Liver (tissue), 3 donors: ENCODE measurements around the gene LYVE1.

Experiments
- EGR1 ChIP-seq, 2 donors: IDR thresholded peaks; 2 replicates each; pipeline ENCODE4 v1.6.1; 2016 to 2018; ENCODE audit warnings: antibody characterized with exemption in 2 of 2, low read depth in 2 of 2
- FOXA2 ChIP-seq: IDR thresholded peaks from 2 replicates; pipeline ENCODE4 v1.6.1; 2016; ENCODE audit warnings: antibody characterized with exemption
- GABPA ChIP-seq, 2 donors: IDR thresholded peaks in 1 of 2; conservative IDR thresholded peaks in 1 of 2; 2 replicates each; pipeline ENCODE4 v1.6.1; 2016; ENCODE audit warnings: antibody characterized with exemption in 2 of 2, mild to moderate bottlenecking in 1 of 2, moderate library complexity in 1 of 2
- HNF4A ChIP-seq, 2 donors: conservative IDR thresholded peaks; 2 replicates each; pipeline ENCODE4 v1.6.1; 2016; ENCODE audit warnings: antibody characterized with exemption in 2 of 2, mild to moderate bottlenecking in 2 of 2
- HNF4G ChIP-seq: IDR thresholded peaks from 2 replicates; pipeline ENCODE4 v1.6.1; 2016; ENCODE audit warnings: antibody characterized with exemption
- RAD21 ChIP-seq, 2 donors: IDR thresholded peaks; 2 replicates each; pipeline ENCODE4 v1.6.1; 2016; ENCODE audit warnings: antibody characterized with exemption in 2 of 2, mild to moderate bottlenecking in 2 of 2
- RXRA ChIP-seq, 2 donors: IDR thresholded peaks; 2 replicates each; pipeline ENCODE4 v1.6.1; 2017 to 2018; ENCODE audit warnings: antibody characterized with exemption in 2 of 2, mild to moderate bottlenecking in 1 of 2
- SP1 ChIP-seq: IDR thresholded peaks from 2 replicates; pipeline ENCODE4 v1.6.1; 2018; ENCODE audit warnings: antibody characterized with exemption, mild to moderate bottlenecking
- TAF1 ChIP-seq: conservative IDR thresholded peaks from 2 replicates; pipeline ENCODE4 v1.6.1; 2016; ENCODE audit warnings: antibody characterized with exemption, mild to moderate bottlenecking
- YY1 ChIP-seq: IDR thresholded peaks from 2 replicates; pipeline ENCODE4 v1.6.1; 2016; ENCODE audit warnings: antibody characterized with exemption, mild to moderate bottlenecking
- TF ChIP-seq, protein P1 (sequence below): fragments of 150-350 bp; IDR thresholded peaks from 2 replicates; pipeline ENCODE4 v1.5.1; 2017; ENCODE audit warnings: improper control_type of control experiment, low read depth, low read length; ENCODE audit not compliant: missing input control
- TF ChIP-seq, protein P2 (sequence below): IDR thresholded peaks from 2 replicates; pipeline ENCODE4 v1.6.1; 2016; ENCODE audit warnings: antibody characterized with exemption, mild to moderate bottlenecking
- TF ChIP-seq, protein P3 (sequence below): IDR thresholded peaks from 2 replicates; pipeline ENCODE4 v1.6.1; 2016; ENCODE audit warnings: antibody characterized with exemption
- TF ChIP-seq, protein P4 (sequence below): IDR thresholded peaks from 2 replicates; pipeline ENCODE4 v1.6.1; 2016; ENCODE audit warnings: antibody characterized with exemption
- donor health status: healthy.
- donor health status: healthy.

DNA sequence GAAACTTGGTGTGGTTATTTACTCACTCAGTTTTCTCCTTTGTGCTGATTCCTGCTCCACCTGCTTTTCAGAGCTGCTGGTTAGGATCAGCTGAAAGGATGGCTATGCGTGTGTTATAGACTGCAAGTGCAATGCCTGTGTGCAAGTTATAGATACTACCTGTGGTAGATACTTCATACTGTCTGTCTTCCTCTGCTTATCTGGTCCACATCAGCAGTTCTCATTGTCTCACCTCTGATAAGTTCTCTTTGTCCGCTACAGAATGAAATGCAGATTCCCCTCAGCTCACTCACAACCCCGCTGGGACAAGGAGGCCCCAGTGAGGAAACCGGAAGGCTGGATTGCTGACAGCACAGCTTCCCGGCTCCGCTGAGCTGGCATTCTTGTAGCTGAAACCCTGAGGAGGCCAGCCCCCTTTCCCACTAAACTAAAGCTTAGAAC is 37.5 kb upstream of the LYVE1 start:
- TF ChIP-seq, protein P1, sequence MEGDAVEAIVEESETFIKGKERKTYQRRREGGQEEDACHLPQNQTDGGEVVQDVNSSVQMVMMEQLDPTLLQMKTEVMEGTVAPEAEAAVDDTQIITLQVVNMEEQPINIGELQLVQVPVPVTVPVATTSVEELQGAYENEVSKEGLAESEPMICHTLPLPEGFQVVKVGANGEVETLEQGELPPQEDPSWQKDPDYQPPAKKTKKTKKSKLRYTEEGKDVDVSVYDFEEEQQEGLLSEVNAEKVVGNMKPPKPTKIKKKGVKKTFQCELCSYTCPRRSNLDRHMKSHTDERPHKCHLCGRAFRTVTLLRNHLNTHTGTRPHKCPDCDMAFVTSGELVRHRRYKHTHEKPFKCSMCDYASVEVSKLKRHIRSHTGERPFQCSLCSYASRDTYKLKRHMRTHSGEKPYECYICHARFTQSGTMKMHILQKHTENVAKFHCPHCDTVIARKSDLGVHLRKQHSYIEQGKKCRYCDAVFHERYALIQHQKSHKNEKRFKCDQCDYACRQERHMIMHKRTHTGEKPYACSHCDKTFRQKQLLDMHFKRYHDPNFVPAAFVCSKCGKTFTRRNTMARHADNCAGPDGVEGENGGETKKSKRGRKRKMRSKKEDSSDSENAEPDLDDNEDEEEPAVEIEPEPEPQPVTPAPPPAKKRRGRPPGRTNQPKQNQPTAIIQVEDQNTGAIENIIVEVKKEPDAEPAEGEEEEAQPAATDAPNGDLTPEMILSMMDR, result no peak
- TF ChIP-seq, protein P2, sequence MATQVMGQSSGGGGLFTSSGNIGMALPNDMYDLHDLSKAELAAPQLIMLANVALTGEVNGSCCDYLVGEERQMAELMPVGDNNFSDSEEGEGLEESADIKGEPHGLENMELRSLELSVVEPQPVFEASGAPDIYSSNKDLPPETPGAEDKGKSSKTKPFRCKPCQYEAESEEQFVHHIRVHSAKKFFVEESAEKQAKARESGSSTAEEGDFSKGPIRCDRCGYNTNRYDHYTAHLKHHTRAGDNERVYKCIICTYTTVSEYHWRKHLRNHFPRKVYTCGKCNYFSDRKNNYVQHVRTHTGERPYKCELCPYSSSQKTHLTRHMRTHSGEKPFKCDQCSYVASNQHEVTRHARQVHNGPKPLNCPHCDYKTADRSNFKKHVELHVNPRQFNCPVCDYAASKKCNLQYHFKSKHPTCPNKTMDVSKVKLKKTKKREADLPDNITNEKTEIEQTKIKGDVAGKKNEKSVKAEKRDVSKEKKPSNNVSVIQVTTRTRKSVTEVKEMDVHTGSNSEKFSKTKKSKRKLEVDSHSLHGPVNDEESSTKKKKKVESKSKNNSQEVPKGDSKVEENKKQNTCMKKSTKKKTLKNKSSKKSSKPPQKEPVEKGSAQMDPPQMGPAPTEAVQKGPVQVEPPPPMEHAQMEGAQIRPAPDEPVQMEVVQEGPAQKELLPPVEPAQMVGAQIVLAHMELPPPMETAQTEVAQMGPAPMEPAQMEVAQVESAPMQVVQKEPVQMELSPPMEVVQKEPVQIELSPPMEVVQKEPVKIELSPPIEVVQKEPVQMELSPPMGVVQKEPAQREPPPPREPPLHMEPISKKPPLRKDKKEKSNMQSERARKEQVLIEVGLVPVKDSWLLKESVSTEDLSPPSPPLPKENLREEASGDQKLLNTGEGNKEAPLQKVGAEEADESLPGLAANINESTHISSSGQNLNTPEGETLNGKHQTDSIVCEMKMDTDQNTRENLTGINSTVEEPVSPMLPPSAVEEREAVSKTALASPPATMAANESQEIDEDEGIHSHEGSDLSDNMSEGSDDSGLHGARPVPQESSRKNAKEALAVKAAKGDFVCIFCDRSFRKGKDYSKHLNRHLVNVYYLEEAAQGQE, result no peak
- TF ChIP-seq RXRA (IDR thresholded peaks at IDR 0.05), result no peak
- TF ChIP-seq EGR1 (IDR thresholded peaks at IDR 0.05; ENCODE audit: low read depth in 2 of 2), result no peak
- TF ChIP-seq TAF1, result no peak
- TF ChIP-seq, protein P3, sequence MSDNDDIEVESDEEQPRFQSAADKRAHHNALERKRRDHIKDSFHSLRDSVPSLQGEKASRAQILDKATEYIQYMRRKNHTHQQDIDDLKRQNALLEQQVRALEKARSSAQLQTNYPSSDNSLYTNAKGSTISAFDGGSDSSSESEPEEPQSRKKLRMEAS, result no peak
- no peak for TF ChIP-seq GABPA (IDR thresholded peaks at IDR 0.05 in 1 of 2, conservative IDR thresholded peaks at IDR 0.05 in 1 of 2)
- TF ChIP-seq RAD21 (IDR thresholded peaks at IDR 0.05), result no peak
- no peak for TF ChIP-seq HNF4A (conservative IDR thresholded peaks at IDR 0.05)
- TF ChIP-seq, protein P4, sequence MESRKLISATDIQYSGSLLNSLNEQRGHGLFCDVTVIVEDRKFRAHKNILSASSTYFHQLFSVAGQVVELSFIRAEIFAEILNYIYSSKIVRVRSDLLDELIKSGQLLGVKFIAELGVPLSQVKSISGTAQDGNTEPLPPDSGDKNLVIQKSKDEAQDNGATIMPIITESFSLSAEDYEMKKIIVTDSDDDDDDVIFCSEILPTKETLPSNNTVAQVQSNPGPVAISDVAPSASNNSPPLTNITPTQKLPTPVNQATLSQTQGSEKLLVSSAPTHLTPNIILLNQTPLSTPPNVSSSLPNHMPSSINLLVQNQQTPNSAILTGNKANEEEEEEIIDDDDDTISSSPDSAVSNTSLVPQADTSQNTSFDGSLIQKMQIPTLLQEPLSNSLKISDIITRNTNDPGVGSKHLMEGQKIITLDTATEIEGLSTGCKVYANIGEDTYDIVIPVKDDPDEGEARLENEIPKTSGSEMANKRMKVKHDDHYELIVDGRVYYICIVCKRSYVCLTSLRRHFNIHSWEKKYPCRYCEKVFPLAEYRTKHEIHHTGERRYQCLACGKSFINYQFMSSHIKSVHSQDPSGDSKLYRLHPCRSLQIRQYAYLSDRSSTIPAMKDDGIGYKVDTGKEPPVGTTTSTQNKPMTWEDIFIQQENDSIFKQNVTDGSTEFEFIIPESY, result no peak
- TF ChIP-seq SP1, result no peak
- TF ChIP-seq HNF4G, result no peak
- TF ChIP-seq FOXA2, result no peak
- TF ChIP-seq YY1, result no peak
